Right cardiac atrium (tissue), 5 donors: ENCODE measurements around the gene GALNT9. TPM values are rescaled to one million over a fixed set of nuclear protein-coding genes. Genes with fewer than 3 reads are reported as not detected.

Experiments
- ATAC-seq, 2 donors: fragments of 200-7000 bp; cut with Tn5 transposase; one replicate each; pipeline versions ENCODE4 v1.8.0 to v1.9.1; 2020; ENCODE audit warnings: moderate library complexity in 2 of 2, mild to moderate bottlenecking in 1 of 2
- DNase-seq, 3 donors: peaks; one replicate each; pipeline ENCODE4 v3.0.0-alpha.2; 2020
- H3K27ac ChIP-seq: one replicate; pipeline ENCODE4 v1.5.1; 2013; ENCODE audit warnings: mild to moderate bottlenecking, low read length, control low read depth, moderate library complexity
- H3K27me3 ChIP-seq: one replicate; pipeline ENCODE4 v1.6.1; 2013; ENCODE audit not compliant: control insufficient read depth, insufficient read depth
- H3K4me1 ChIP-seq: one replicate; pipeline ENCODE4 v1.6.1; 2013; ENCODE audit warnings: low read length; ENCODE audit not compliant: control insufficient read depth, insufficient read depth
- H3K4me3 ChIP-seq: one replicate; pipeline ENCODE4 v1.5.1; 2013; ENCODE audit warnings: low read length, control low read depth
- H3K9me3 ChIP-seq: one replicate; pipeline ENCODE4 v1.6.1; 2013; ENCODE audit warnings: low read length; ENCODE audit not compliant: control insufficient read depth
- WGBS: extraction: QIAGEN DNeasy Blood & Tissue Kit; methylation state at CpG from one replicate; pipeline ENCODE4 v1.1.7; 2013; 5-methylcytosine and 5-hydroxymethylcytosine counted together
- intact Hi-C, 4 donors: fragments of 100-400 bp; cut with DNase I; formaldehyde crosslinking; loops; one replicate each; pipeline versions ENCODE4 v1.11.0 to v1.14.0; 2022 to 2023
- polyA plus RNA-seq: library from polyadenylated mRNA; stranded (reverse); fragments of 200-250 nt; gene quantifications from one replicate; pipeline ENCODE4 v1.2.3, GENCODE V29; 2013
- total RNA-seq, 4 donors: library from RNA; stranded (reverse); fragmentation: NEBNext Ultra II Directional; extraction: Animal tissue kit (Norgen Biotek cat#: 25700); gene quantifications; one replicate each; pipeline ENCODE4 v1.2.1, GENCODE V29; 2021
- donor health status: healthy with polysubstance abuse.
- donor health status: DM: no; HTN: yes; CAD: no.
- donor health status: DM: no; HTN: no; CAD: no.
- donor health status: DM: no; HTN: yes; CAD: no; lungs with severe emphysema.
- donor health status: DM: yes; HTN: yes; CAD: no.

Gene GALNT9
- total and polyA plus RNA-seq, 5 donors: 0.05 to 0.21 (median 0.14) TPM; not detected in 2

DNA sequence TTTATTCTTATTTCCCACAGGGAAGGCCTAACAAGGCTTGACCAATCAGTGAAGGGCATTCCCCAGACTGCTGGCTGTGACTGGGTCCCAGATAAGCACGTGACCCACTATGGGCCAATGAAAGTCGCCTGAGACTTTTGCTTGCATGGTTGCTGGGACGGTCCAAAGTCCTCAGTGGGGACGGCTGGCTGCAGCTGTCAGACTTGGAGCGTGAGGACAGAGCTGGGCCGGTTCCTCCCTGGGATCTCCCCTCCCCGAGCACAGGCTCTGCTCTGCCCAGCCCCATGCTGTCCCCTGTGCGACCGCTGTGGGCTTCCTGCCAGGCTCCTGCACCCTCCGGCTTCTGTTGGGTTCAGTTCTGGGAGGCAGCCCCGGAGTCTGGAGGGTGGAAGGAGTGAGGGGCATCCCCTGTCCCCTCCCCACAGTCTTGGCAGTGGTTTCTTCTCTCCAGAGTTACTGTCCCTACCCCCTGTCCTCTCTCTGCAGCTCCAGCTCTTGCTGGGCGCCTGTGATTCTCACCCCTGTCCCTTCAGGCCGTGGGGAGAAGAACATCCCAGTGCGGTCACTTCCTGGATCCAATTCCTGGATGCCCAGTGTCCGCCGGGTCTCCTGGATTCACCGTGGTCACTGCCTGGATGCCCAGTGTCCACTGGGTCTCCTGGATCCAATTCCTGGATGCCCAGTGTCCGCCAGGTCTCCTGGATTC lies 50.1 kb downstream of the GALNT9 start:
- no peaks in the 10 kb centered on the region for H3K27me3 ChIP-seq
- WGBS: 57% methylated on average over 18 of the region's 18 CpGs
- ATAC-seq: peak; percentile 79 to 81

DNA sequence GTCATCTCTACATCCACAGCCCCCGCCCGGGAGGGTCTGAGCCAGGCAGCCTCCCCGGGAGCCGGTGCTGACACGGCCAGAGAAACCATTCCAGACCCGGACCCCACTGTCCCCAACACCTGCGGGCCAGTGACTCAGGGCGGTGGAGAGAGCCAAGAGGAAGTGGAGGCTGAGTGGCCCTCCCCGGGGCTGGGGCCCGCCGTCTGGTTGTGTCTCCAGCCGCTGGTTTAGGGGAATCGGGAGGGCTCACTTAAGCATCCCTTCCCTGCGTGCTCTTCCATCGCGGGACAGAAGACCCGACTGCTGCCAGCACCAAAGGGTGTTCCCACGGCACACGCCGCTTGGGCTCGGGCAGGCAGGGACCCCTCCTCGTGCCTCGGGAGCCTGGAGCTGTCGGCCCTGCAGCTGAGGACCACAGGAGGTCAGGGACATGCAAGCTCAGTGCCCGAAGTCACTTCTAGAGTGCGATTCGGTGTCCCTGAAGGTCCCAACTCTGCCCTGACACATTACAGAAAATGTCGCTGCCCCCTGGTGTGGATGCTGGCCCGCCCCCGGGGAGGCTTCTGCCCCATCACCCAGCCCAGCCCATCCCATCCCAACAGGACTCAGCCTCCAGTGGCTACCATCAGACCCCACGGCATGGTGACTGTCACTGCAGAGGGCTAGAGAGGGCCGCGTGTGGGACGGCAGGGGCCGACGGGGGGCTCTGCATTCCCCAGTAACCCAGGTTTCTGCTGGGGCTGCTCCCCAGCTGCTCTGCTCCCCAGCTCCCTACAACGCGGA lies 50.8 kb downstream of the GALNT9 start:
- Histone ChIP-seq H3K9me3 (no peaks in the 10 kb centered on the region), H3K4me3 (no peak overlapping the region), H3K27ac (no peak overlapping the region), H3K27me3 (no peaks in the 10 kb centered on the region), H3K4me1 (no peaks in the 10 kb centered on the region)
- intact Hi-C loops: no loop called here
- 67% methylated on average over 38 of the region's 38 CpGs for WGBS
- peak in 2 of 3 donors; percentile 45 to 55 for DNase-seq
- no peak for ATAC-seq

More for the DNA sequence above, 50.1 kb downstream of the GALNT9 start:
- peak; percentile 74 to 88 (median 84) for DNase-seq
- intact Hi-C loops: no loop called here
- H3K27ac ChIP-seq: no peak overlapping the region
- H3K9me3 ChIP-seq: no peaks in the 10 kb centered on the region
- no peak overlapping the region for H3K4me3 ChIP-seq
- no peaks in the 10 kb centered on the region for H3K4me1 ChIP-seq

GRCh38 chr12:132277949-132278348 lies 51.4 kb downstream of the GALNT9 start:
- H3K4me3 ChIP-seq: no peak overlapping the region
- ATAC-seq: no peak
- peak in 1 of 3 donors; percentile 14 for DNase-seq
- WGBS: 39% methylated on average over 12 of the region's 12 CpGs
- intact Hi-C loops: no loop called here
- no peaks in the 10 kb centered on the region for H3K9me3 ChIP-seq
- H3K27ac ChIP-seq: no peak overlapping the region
- H3K4me1 ChIP-seq: no peaks in the 10 kb centered on the region
- H3K27me3 ChIP-seq: no peaks in the 10 kb centered on the region

DNA sequence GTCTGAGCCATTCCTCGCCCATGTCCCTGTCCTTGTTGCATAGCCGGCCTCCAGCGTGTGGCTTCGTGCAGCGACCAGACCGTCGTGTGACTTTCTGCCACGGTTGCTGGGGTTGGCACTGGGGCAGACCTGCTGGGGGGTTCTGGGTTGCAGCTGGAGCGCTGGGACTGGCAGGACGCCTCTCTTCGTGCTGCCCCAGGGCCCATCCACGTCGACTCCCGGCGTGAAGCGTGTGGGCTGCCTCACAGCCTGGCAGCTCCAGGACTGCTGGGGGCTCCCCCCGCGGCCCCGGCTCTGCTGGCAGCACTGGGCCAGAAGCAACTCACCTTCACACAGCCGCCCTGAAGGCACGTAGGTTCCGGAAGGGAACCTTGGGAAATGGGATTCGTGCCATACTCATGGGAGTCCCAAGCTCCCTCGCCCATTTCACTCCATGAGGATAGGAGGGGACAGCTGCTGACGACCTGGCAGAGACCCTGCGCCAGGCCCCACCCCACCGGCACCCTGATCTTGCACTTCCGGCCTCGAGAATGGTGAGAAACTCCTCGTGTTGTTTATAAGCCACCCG lies 51.9 kb downstream of the GALNT9 start:
- WGBS: 46% methylated on average over 31 of the region's 31 CpGs
- DNase-seq: peak in 2 of 3 donors; percentile 36 to 55
- no peaks in the 10 kb centered on the region for H3K27me3 ChIP-seq

DNA sequence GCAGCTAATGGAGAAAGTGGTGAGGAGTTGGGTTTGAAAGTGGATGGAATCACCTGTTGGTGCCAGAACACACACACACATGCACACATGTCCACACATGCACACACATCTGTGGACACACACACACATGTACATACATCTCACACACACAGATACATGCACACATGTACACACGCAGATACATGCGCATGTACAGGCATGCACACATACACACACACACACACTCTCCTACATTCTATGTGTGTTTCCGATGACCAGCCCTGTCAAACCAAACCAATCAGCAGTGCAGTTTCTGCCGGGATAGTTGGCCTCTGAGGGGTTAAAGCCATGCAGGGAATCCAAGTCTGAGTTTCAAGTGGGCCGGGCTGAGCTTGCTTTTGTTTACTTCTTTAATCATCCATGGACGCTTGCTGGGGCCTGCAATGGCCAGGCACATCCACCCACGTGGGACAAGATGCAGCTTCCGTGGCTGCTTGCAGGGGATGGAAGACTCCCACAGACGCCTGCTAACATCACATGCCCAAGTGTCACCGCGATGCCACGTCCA lies 52.5 kb downstream of the GALNT9 start:
- H3K4me3 ChIP-seq: no peak overlapping the region
- DNase-seq (peak in 1 of 3 donors; percentile 7), ATAC-seq (no peak)
- 46% methylated on average over 12 of the region's 12 CpGs for WGBS
- H3K9me3 ChIP-seq: no peaks in the 10 kb centered on the region
- H3K27me3 ChIP-seq: no peaks in the 10 kb centered on the region
- H3K4me1 ChIP-seq: no peaks in the 10 kb centered on the region
- no peak overlapping the region for H3K27ac ChIP-seq
- intact Hi-C loops: no loop called here

More for the DNA sequence above, 51.9 kb downstream of the GALNT9 start:
- intact Hi-C loops: no loop called here
- no peak overlapping the region for H3K27ac ChIP-seq
- no peak overlapping the region for H3K4me3 ChIP-seq
- H3K4me1 ChIP-seq: no peaks in the 10 kb centered on the region
- no peak for ATAC-seq
- H3K9me3 ChIP-seq: no peaks in the 10 kb centered on the region

DNA sequence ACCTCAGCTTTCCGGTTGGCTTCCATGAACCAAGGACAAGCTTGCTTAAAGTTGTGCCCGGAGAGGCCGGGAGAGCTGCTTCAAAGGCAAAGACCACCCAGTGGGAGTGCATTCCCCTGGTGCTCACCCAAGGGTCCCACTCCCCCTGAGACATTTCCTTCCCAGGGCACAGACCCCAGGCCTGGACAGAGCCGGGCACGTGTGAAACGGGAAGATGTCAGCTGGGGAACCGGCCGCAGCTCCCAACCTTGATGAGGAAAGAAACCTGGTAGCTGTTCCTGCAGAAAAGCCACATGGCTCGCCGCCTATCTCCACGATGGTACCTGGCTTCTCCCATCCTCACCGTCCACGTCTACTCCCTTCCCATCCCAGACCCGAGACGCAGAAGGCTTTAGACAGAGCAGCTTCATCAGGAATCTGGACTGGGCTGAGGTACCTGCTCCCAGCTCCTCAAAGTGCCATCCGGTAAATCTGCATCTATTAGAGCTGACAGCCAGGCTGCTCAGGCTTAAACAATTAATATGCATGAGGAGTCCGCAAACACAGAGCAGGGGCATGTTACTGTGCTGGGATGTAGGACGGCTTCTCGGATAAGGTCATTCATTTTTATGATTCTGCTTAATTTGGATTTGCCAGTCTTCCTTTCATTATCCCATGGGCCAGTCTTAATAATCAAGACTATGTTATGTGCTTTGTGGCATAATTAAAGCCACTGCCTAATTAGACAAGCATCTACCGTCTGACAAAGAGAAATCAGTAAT lies 53.1 kb downstream of the GALNT9 start:
- DNase-seq (peak in 2 of 3 donors; percentile 23 to 39), ATAC-seq (no peak)
- Histone ChIP-seq H3K27ac (no peak overlapping the region), H3K4me1 (no peaks in the 10 kb centered on the region), H3K4me3 (no peak overlapping the region), H3K27me3 (no peaks in the 10 kb centered on the region), H3K9me3 (no peaks in the 10 kb centered on the region)
- intact Hi-C loops: no loop called here
- WGBS: 86% methylated on average over 20 of the region's 20 CpGs

- no peak overlapping the region for H3K27ac ChIP-seq
- DNase-seq (peak in 2 of 3 donors; percentile 27 to 45), ATAC-seq (no peak)
- H3K4me1 ChIP-seq: no peaks in the 10 kb centered on the region
- intact Hi-C loops: no loop called here
- H3K9me3 ChIP-seq: no peaks in the 10 kb centered on the region
- H3K27me3 ChIP-seq: no peaks in the 10 kb centered on the region
- 93% methylated on average over 18 of the region's 18 CpGs for WGBS
- no peak overlapping the region for H3K4me3 ChIP-seq
Measured at GRCh38 chr12:132275631-132276030, 53.8 kb downstream of the GALNT9 start.

- WGBS: 50% methylated on average over 13 of the region's 13 CpGs
- Histone ChIP-seq H3K9me3 (no peaks in the 10 kb centered on the region), H3K27me3 (no peaks in the 10 kb centered on the region), H3K4me1 (no peaks in the 10 kb centered on the region), H3K27ac (no peak overlapping the region), H3K4me3 (no peak overlapping the region)
- peak in 2 of 3 donors; percentile 41 to 46 for DNase-seq
- ATAC-seq: no peak
- intact Hi-C loops: no loop called here
Measured at GRCh38 chr12:132275110-132275531, 54.3 kb downstream of the GALNT9 start.

DNA sequence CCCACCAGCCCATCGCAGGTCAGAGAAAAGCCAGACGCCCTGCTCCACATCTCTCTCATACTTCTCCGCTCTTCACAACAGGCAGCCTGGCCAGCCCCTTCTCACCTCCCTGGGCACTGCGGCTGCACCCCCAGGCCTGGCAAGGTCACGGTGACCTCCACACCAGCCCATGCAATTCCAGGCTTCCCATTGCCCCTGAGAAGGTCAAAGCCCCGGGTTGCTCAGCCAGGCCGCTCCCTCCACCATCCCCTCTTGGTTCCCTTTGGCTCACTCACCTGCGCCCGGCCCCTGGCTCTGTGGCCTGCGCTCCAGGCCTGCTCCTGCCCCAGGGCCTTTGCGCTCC lies 55.4 kb downstream of the GALNT9 start:
- 83% methylated on average over 11 of the region's 11 CpGs for WGBS
- no peak for ATAC-seq
- no peak overlapping the region for H3K27ac ChIP-seq
- intact Hi-C loops: no loop called here
- H3K4me3 ChIP-seq: no peak overlapping the region
- no peaks in the 10 kb centered on the region for H3K4me1 ChIP-seq
- no peaks in the 10 kb centered on the region for H3K9me3 ChIP-seq
- no peaks in the 10 kb centered on the region for H3K27me3 ChIP-seq
- peak in 1 of 3 donors; percentile 37 for DNase-seq

DNA sequence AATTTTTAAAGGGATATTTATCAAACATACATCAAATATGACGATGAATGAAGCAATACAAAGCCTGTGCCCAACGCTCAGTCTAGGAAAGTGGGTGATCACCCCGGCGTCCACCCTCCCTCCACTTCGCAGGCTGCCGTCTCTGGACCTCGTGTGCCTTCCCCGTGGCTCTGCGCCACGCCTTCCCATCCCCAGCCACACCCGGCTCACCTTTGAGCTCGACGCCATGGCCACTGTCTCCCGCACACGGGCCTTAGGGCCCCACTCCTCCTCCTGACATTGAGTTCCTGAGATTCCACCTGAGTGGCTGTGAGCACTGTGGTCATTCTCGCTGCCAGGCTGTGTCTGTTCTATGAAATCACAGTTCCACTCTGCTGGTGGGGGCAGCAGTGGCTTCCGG lies 56.7 kb downstream of the GALNT9 start:
- 84% methylated on average over 17 of the region's 17 CpGs for WGBS
- peak in 1 of 3 donors; percentile 7 for DNase-seq
- ATAC-seq: no peak
- Histone ChIP-seq H3K9me3 (no peaks in the 10 kb centered on the region), H3K4me1 (no peaks in the 10 kb centered on the region), H3K4me3 (no peak overlapping the region), H3K27ac (no peak overlapping the region), H3K27me3 (no peaks in the 10 kb centered on the region)
- intact Hi-C loops: no loop called here
